Gastroesophageal sphincter (tissue), 3 donors: Measurements from ENCODE around the gene GASK1A.

Experiments used
- CTCF ChIP-seq, 4 experiments: fragments of 200-600 bp in 2 of 4; fragments of 450-650 bp in 2 of 4; sonication (generic) in 1 of 4; IDR thresholded peaks; one replicate each; pipeline ENCODE4 v1.5.1; 2017 to 2019; ENCODE audit warnings: antibody characterized with exemption in 4 of 4, mild to moderate bottlenecking in 2 of 4, moderate library complexity in 2 of 4
- EP300 ChIP-seq: sonication (generic); formaldehyde crosslinking; IDR thresholded peaks from one replicate; pipeline ENCODE4 v1.6.1; 2017; ENCODE audit warnings: antibody characterized with exemption, mild to moderate bottlenecking
- POLR2A ChIP-seq, 2 donors: fragments of 450-650 bp; IDR thresholded peaks; one replicate each; pipeline ENCODE4 v1.6.1; 2017; ENCODE audit warnings: antibody characterized with exemption in 2 of 2, mild to moderate bottlenecking in 2 of 2, moderate library complexity in 1 of 2

- TF ChIP-seq POLR2A (IDR thresholded peaks at IDR 0.05) (no peak), CTCF (IDR thresholded peaks at IDR 0.05) (no peak), EP300 (no peak)
Measured at GRCh38 chr3:43104660-43105595, 125.8 kb downstream of the GASK1A start.
